HL-60 (cell line): ENCODE measurements around the gene TRAPPC12.

Source experiments
- DNase-seq, 2 experiments: peaks; one replicate each; pipeline ENCODE4 v3.0.0-alpha.2; 2010 to 2020; ENCODE audit warnings: low read depth in 1 of 2, low spot score in 1 of 2
- H3K27ac ChIP-seq: fragments of 250-450 bp; sonication (Bioruptor Pico); replicated peaks from 2 replicates; pipeline ENCODE4 v1.5.1; 2020; ENCODE audit warnings: mild to moderate bottlenecking, moderate library complexity
- H3K27me3 ChIP-seq: fragments of 250-450 bp; sonication (Bioruptor Pico); 2 replicates; pipeline ENCODE4 v1.5.1; 2021; ENCODE audit warnings: mild to moderate bottlenecking, moderate library complexity; ENCODE audit not compliant: insufficient read depth, poor library complexity, severe bottlenecking
- H3K4me3 ChIP-seq: replicated peaks from 2 replicates; pipeline ENCODE4 v1.5.1; 2011; ENCODE audit warnings: mild to moderate bottlenecking, control low read depth, low read length; ENCODE audit not compliant: insufficient read depth
- CTCF ChIP-seq: IDR thresholded peaks from one replicate; pipeline ENCODE4 v1.5.1; 2011; ENCODE audit warnings: low read length, control low read depth, inconsistent platforms; ENCODE audit not compliant: insufficient read depth
- GABPA ChIP-seq: IDR thresholded peaks from 2 replicates; pipeline ENCODE4 v1.6.1; 2012; ENCODE audit warnings: low read depth
- POLR2AphosphoS5 ChIP-seq: IDR thresholded peaks from 2 replicates; pipeline ENCODE4 v1.6.1; 2012; ENCODE audit warnings: low read depth
- REST ChIP-seq: IDR thresholded peaks from 2 replicates; pipeline ENCODE4 v1.6.1; 2012; ENCODE audit warnings: low read depth; ENCODE audit not compliant: insufficient replicate concordance
- SPI1 ChIP-seq: IDR thresholded peaks from 2 replicates; pipeline ENCODE4 v1.6.1; 2012; ENCODE audit warnings: low read depth, mild to moderate bottlenecking, borderline replicate concordance

TRAPPC12 gene

GRCh38 chr2:3479430-3480320 is 100.2 kb downstream of the TRAPPC12 start:
- Histone ChIP-seq H3K4me3 (no peak overlapping the region), H3K27ac (no peak overlapping the region), H3K27me3 (no peaks in the 10 kb centered on the region)
- no peak for DNase-seq
- TF ChIP-seq POLR2AphosphoS5 = no peak
- no peak for TF ChIP-seq REST
- no peak for TF ChIP-seq CTCF
- no peak for TF ChIP-seq SPI1
- no peak for TF ChIP-seq GABPA

- no peak overlapping the region for H3K27ac ChIP-seq
Observed at GRCh38 chr2:3480352-3481010, 101.0 kb downstream of the TRAPPC12 start.

More at GRCh38 chr2:3480352-3481010, 101.0 kb downstream of the TRAPPC12 start:
- Histone ChIP-seq H3K4me3 (no peak overlapping the region), H3K27me3 (no peaks in the 10 kb centered on the region)
- TF ChIP-seq POLR2AphosphoS5 (no peak), CTCF (no peak), REST (no peak), GABPA (no peak), SPI1 (no peak)
- DNase-seq = no peak
